GM21515 (cell line): ENCODE results near the gene UQCC2.

ENCODE experiments used
- ATAC-seq: cut with Tn5 transposase; IDR thresholded peaks from one replicate; pipeline ENCODE4 v1.9.1; 2021; ENCODE audit not compliant: unreplicated experiment

Gene UQCC2

GRCh38 chr6:33711140-33712129 is at the start of gene UQCC2:
TSS of gene UQCC2 (minus strand) at chr6:33711700. CDS start at chr6:33711686, 14 bp downstream.
- peak; percentile 83 for ATAC-seq

GRCh38 chr6:33759887-33760629 is 48.6 kb upstream of the UQCC2 start:
- ATAC-seq: no peak

DNA sequence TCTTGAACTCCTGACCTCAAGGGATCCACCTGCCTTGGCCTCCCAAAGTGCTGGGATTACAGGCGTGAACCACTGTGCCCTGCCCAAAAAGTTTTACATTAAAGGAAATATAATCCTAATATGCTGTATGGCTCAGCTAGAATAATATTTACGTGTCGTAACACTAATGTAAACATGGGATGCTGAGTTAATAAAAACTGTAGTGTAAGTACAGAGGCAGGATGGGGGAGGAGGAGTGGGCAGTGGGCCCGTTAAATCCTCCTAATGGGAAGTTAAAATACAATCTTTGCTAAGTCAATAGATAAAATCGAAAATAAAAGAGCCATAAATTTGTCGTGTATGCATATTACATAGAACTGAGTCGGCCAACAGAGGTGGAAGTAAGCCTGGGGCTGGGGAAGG is 47.3 kb upstream of the UQCC2 start:
- ATAC-seq: no peak

DNA sequence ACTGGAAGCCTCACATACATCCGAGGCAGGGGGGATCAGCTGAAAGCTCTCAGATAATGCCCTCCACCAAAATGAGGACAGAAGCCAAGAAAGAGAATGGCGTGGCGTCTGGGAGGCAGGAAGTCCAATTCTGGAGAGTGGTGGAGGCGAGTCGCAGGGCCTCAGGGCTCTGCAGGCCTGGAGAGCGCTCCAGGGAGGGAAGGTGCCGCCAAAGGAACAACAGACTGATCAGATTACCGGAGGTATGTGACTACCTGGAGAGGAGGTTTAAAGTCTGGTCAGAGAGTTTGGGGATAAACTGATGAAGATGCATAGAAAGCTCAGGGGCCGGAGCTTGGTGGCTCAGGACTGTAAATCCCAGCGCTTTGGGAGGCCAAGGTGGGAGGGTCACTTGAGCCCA is 46.4 kb upstream of the UQCC2 start:
- no peak for ATAC-seq

GRCh38 chr6:33757113-33757512 is 45.6 kb upstream of the UQCC2 start:
- no peak for ATAC-seq

GRCh38 chr6:33756211-33756954 is 44.9 kb upstream of the UQCC2 start:
- no peak for ATAC-seq

GRCh38 chr6:33755070-33755869 is 43.8 kb upstream of the UQCC2 start:
- ATAC-seq: no peak

DNA sequence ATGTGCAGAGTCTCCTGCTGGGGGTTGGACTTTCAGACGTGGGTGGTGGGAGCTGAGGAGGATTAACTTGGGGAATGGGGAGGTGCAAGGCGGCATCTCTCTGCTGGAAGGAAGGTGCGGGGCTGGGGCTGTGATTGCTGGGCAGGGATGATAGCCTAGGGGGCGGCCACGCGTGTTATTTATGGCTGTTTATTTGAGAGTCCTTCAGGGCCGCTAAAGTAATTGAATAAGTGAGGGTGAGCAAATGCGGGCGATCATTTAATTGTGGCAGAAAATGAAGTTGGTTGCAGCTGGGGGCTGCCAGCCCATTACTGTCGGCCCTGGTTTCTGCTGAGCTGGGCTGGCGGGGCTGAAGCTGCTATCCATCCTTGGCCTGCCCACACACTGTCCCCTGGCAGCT is 42.7 kb upstream of the UQCC2 start:
- ATAC-seq: no peak

DNA sequence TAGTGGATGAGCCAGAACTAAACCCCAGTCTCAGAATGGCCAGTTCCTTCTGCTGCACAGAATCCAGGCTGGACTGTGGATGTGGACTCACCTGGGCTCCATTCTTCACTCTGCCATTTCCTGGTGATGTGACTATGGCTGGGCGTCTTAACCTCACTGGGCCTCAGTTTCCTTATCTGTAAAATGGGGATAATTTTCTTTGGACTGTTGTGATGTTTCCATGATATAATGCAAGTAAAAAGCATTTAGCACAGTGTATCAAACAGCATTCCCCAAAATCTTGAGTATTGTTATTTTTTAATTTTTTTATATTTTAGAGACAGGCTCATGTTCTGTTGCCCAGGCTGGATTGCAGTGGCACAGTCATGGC is 41.1 kb upstream of the UQCC2 start:
- ATAC-seq: no peak

GRCh38 chr6:33751771-33752645 is 40.5 kb upstream of the UQCC2 start:
- no peak for ATAC-seq

DNA sequence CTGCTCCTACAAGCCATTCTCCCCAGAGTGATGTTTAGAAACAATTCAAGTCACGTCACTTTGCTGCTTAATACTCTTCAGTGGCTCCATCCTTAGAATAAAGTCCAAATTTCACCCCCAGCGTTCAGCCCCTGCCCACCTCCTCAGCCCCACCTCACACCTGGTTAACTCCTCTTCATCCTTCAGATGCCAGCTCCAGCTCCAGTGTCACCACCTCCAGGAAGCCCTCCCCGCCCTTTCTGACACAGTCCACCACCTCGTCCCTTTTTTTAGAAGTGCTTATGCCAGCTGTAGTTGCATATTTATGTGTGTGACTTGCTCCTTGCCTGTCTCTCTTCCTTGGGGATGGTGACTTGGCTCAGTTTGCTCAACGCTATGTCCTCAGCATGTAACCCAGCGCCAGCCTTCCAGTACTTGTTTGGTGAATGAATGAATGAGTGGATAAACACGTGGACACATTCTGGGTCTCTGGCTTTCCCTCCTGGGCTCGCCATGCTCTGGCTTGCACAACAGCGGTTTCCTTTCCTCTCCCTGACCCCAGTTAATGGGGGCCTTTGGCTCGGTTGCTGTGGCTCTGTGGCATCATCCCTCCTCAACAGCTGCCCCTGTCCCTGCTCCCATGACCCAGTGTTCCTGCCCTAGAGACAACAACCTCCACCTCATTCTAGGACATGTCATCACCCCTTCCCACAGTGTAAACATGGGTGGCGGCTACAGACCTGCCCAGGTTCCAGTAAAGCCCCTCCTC is 38.9 kb upstream of the UQCC2 start:
- ATAC-seq: no peak

- no peak for ATAC-seq
Observed at GRCh38 chr6:33749401-33749800, 37.9 kb upstream of the UQCC2 start.

DNA sequence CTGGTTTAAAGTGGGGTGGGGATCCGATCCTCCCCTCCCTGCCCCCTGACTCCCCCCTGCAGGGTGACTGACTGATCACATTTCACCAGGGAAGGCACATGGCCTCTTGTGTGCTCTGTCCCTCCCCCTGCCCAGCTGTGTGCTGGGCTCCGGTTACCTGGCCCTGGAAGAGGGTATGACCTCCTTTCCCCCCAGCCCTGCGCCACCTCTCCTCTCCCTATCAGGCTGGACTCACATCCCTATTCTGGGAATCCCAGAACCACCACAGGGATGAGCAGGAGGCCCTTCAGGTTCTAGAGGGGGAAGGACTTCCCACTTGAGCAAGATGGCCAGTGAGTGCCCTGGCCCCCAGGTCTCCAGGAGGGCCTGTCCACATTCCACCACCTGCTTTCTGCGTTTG is 37.3 kb upstream of the UQCC2 start:
- no peak for ATAC-seq

GRCh38 chr6:33747823-33748222 is 36.3 kb upstream of the UQCC2 start:
- no peak for ATAC-seq

DNA sequence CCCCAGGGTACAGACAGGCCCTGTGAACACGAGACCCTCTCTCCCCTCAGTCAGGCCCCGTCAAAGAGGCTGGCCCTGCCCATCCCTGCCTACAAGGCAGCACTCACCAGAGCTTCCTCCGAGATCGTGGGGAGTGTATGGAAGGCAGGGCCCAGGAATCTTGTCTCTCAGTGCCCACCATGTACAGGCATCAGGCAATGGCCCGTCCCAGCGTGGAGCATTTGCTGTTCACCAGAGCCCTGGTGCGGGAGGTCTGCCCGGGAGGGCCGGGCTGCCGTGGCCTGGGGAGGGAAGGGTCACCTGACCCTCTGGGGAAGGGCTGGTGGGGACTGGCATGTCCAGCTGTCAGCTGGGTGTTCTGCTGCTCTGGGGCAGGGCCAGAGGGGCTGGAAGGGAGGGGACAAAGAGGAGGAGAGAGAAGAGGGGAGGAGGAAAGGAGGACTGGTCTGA is 35.2 kb upstream of the UQCC2 start, which contains the start of gene IP6K3:
IP6K3 (minus strand) TSS at position 255 of the 450 bp plus-strand sequence. CDS start 11,429 bp downstream, outside the sequence.
- ATAC-seq: no peak

GRCh38 chr6:33746036-33746600 is 34.6 kb upstream of the UQCC2 start:
- ATAC-seq: no peak

- ATAC-seq: no peak
Observed at GRCh38 chr6:33745548-33745947, 34.0 kb upstream of the UQCC2 start.

DNA sequence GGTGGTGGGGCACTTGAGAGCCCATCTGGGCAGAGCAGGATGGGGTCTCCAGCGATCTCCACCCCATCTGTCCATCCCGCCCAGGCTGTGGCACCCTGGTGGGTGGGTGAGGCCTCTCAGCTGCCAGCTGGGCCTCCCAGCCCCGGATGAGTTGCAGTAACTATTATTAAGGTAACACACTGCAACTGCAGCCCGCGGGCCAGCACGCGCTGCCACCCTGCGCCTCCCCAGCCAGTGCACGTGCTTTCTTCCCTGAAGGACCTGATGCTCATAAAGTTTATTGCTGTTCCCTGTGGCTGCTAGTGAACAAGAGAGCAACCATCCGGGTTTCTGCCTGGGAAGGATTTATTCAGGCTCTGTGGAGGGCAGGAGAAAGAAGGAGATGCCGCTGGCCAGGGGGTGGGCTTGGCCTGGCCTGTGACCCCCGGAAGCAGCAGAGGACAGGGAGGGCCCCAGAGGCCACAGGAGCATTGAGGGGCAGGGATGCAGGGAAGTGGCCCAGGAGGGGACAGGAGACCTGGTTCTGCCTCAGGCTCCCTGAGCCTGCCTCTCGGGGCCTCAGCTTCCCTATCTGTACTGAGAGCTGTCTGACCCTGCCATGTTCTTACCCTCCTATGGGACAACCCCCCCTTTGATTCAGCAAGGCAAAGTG is 33.5 kb upstream of the UQCC2 start:
- ATAC-seq: no peak
